Esophagus squamous epithelium (tissue), 5 donors: ENCODE measurements around the gene DCAKD. TPM values are rescaled to one million over a fixed set of nuclear protein-coding genes. Genes with fewer than 3 reads are reported as not detected.
A peak's percentile ranks its signal among the peaks of the same experiment; 100 is the strongest.

ENCODE experiments used
- DNase-seq: peaks from one replicate; lab custom pipeline; 2025; lab: John Stamatoyannopoulos, UW
- H3K27ac ChIP-seq, 4 donors: fragments of 200-600 bp; sonication (generic); one replicate each; pipeline ENCODE4 v1.5.1; 2016 to 2019; ENCODE audit warnings: mild to moderate bottlenecking in 1 of 4
- H3K27me3 ChIP-seq, 4 donors: fragments of 200-600 bp; sonication (generic); 1 replicate in 3 of 4; 2 replicates in 1 of 4; pipeline versions ENCODE4 v1.5.1 to v1.6.0; 2017 to 2021; ENCODE audit warnings: antibody characterized with exemption in 1 of 4
- H3K36me3 ChIP-seq, 3 donors: fragments of 200-600 bp; sonication (generic); one replicate each; pipeline ENCODE4 v1.5.1; 2016 to 2019
- H3K4me1 ChIP-seq, 3 donors: fragments of 200-600 bp; sonication (generic); one replicate each; pipeline ENCODE4 v1.5.1; 2017 to 2019
- H3K4me3 ChIP-seq, 4 donors: fragments of 200-600 bp; sonication (generic); 1 replicate in 3 of 4; 2 replicates in 1 of 4; pipeline ENCODE4 v1.5.1; 2016 to 2019; ENCODE audit warnings: mild to moderate bottlenecking in 2 of 4, moderate library complexity in 1 of 4
- H3K9me3 ChIP-seq, 3 donors: fragments of 200-600 bp; sonication (generic); one replicate each; pipeline ENCODE4 v1.5.1; 2016 to 2019
- POLR2A ChIP-seq, 4 donors: fragments of 450-650 bp; IDR thresholded peaks; one replicate each; pipeline ENCODE4 v1.6.1; 2017; ENCODE audit warnings: antibody characterized with exemption in 4 of 4, mild to moderate bottlenecking in 4 of 4, moderate library complexity in 3 of 4
- WGBS, 2 donors: methylation state at CpG; one replicate each; pipeline ENCODE4 v1.1.5; 2018; 5-methylcytosine and 5-hydroxymethylcytosine counted together
- intact Hi-C: fragments of 100-400 bp; cut with DNase I; formaldehyde crosslinking; loops from one replicate; pipeline ENCODE4 v1.15.0; 2022
- total RNA-seq, 4 donors: library from RNA; depleted of rRNA; stranded (reverse); fragments of >200 nt; gene quantifications; one replicate each; pipeline ENCODE4 v1.1.0, GENCODE V29; 2016
- TF ChIP-seq, protein P1 (sequence below), 6 experiments: fragments of 450-650 bp in 4 of 6; fragments of 200-600 bp in 2 of 6; sonication (generic) in 2 of 6; IDR thresholded peaks; one replicate each; pipeline ENCODE4 v1.5.1; 2016 to 2019; ENCODE audit warnings: antibody characterized with exemption in 6 of 6, mild to moderate bottlenecking in 4 of 6, moderate library complexity in 4 of 6
- donor health status: DM: yes; HTN: yes; CAD: no.

DCAKD gene
- total RNA-seq, 4 donors from 2014 or later: 23.8 to 44.1 (median 34.7) TPM

DNA sequence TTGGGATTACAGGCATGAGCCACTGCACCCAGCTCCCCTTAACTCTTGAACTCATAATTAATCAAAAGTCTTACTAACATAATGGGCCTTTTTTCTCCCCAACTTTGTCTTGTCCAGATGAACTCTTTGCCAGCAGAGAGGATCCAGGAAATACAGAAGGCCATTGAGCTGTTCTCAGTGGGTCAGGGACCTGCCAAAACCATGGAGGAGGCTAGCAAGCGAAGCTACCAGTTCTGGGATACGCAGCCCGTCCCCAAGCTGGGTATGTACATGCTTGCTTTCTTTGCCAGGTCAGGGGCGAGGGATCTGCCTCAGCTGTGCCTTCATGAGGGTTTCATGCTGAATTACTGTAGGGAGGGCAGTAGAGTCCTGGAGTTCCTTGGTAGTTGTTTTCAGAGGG lies 35.0 kb upstream of the DCAKD start:
- no peaks in the 10 kb centered on the region for H3K9me3 ChIP-seq
- no CpG with 5 or more reads among the region's 4 CpGs for WGBS, 2 donors
- H3K4me3 ChIP-seq: no peak overlapping the region
- no peaks in the 10 kb centered on the region for H3K27me3 ChIP-seq
- H3K36me3 ChIP-seq: peaks cover 16 to 100% (median 50%) of the 10 kb centered on the region in 3 donors
- TF ChIP-seq POLR2A (IDR thresholded peaks at IDR 0.05): no peak
- TF ChIP-seq, protein P1, sequence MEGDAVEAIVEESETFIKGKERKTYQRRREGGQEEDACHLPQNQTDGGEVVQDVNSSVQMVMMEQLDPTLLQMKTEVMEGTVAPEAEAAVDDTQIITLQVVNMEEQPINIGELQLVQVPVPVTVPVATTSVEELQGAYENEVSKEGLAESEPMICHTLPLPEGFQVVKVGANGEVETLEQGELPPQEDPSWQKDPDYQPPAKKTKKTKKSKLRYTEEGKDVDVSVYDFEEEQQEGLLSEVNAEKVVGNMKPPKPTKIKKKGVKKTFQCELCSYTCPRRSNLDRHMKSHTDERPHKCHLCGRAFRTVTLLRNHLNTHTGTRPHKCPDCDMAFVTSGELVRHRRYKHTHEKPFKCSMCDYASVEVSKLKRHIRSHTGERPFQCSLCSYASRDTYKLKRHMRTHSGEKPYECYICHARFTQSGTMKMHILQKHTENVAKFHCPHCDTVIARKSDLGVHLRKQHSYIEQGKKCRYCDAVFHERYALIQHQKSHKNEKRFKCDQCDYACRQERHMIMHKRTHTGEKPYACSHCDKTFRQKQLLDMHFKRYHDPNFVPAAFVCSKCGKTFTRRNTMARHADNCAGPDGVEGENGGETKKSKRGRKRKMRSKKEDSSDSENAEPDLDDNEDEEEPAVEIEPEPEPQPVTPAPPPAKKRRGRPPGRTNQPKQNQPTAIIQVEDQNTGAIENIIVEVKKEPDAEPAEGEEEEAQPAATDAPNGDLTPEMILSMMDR (IDR thresholded peaks at IDR 0.05): no peak
- peak overlapping the region; percentile 81 to 89 (median 86) for H3K27ac ChIP-seq
- intact Hi-C loops: no loop called here
- DNase-seq: no peak
- H3K4me1 ChIP-seq: peaks cover 10 to 44% (median 20%) of the 10 kb centered on the region in 3 donors

DNA sequence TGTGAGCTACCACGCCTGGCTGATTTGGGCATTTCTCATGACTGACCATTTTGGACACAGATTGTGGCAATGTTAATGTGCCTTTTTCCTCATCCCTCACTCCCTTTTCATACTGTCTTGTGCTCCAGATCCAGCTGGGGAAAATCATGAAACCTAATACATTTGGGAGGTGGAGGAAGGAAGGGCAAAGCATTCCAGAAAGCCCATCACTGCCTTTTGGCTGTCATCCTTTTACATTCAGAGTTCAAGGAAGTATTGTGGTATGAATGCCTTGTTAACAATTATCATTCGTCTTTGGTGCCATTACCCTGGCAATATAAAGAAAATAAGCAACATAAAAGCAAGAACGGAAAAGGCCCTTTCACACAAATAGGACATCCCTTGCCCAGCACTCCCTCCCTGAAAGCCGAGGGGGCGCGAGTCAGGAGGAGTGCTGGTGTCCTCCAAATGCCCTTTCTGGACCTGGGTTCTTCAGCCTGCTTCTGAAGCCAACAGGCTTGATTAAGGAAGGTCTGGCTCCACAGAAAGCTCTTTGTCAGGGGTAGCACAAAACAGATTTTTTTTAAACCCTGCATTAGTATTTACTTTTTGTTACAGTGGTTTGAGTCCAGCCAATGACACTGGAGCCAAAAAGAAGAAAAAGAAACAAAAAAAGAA lies 29.7 kb upstream of the DCAKD start:
- peak overlapping the region in 3 of 4 donors; percentile 28 to 65 (median 31) for H3K27ac ChIP-seq
- peaks cover 14 to 65% (median 41%) of the 10 kb centered on the region in 3 donors for H3K36me3 ChIP-seq
- 66 to 87% methylated on average over 6 of the region's 6 CpGs for WGBS, 2 donors
- no peaks in the 10 kb centered on the region for H3K27me3 ChIP-seq
- TF ChIP-seq POLR2A (IDR thresholded peaks at IDR 0.05): no peak
- TF ChIP-seq, protein P1 (IDR thresholded peaks at IDR 0.05): no peak
- H3K4me3 ChIP-seq: no peak overlapping the region
- intact Hi-C loops: no loop called here
- H3K9me3 ChIP-seq: no peaks in the 10 kb centered on the region
- DNase-seq: no peak
- peaks cover 4 to 54% (median 15%) of the 10 kb centered on the region in 3 donors for H3K4me1 ChIP-seq

DNA sequence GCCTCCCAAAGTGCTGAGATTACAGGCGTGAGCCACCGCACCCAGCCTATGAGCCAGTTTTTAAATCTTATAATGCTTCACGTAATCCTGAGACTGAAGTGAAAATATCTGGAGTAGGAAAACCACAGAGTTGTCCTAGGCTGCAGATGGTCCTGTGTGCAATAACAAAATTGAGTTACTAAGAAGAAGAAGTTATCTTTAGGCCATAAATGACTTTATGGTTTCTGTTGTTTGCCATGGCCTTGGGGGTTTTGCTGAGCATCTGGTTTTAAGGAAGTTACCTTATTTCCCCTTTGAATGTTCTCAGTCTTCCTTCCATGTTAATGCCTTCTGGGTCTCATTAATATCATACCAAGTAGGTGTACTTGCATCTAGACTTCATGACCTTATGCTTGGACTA lies 26.2 kb upstream of the DCAKD start:
- no peak for DNase-seq
- no peak for TF ChIP-seq POLR2A (IDR thresholded peaks at IDR 0.05)
- TF ChIP-seq, protein P1 (IDR thresholded peaks at IDR 0.05): no peak
- Histone ChIP-seq H3K9me3 (no peaks in the 10 kb centered on the region), H3K27me3 (no peaks in the 10 kb centered on the region), H3K36me3 (peaks cover 10 to 49% (median 14%) of the 10 kb centered on the region in 3 donors), H3K27ac (peak overlapping the region in 3 of 4 donors; percentile 70 to 89 (median 87)), H3K4me3 (no peak overlapping the region), H3K4me1 (peaks cover 15 to 87% (median 44%) of the 10 kb centered on the region in 3 donors)
- 56 to 70% methylated on average over 2 to 3 of the region's 3 CpGs for WGBS, 2 donors
- intact Hi-C loops: no loop called here

DNA sequence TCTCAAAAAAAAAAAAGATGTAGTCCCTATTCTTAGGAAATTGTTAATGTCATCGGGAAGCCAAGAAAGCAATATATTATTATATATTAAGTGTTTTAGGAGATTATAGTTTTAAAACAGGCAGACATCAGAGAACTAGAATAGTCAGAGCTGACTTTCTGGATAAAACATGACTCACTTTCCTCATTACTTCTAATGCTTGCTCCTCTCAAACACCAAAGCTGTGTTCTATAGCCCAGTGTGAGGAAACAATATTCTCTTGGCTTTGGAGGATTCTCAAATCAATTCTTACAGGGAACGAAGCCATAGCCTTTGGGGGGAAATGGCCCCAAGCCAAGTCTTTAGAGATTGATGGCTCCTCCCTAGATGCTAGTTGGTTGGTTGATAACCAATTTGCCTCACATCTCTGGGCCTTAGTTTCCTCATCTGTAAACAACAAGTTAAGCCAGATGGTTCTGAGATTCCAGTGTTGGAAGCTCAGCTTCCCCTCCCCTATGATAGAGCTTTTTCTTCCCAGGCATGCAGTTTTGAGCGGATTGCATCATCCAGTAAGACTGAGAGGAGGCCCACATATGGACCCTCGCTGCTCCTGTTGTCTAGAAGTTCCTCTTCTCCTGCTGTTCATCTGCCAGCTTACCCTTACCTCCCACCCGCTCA lies 22.1 kb upstream of the DCAKD start:
- Histone ChIP-seq H3K4me1 (peaks cover 16 to 88% (median 47%) of the 10 kb centered on the region in 3 donors), H3K27me3 (no peaks in the 10 kb centered on the region), H3K4me3 (no peak overlapping the region), H3K36me3 (peaks cover 0 to 56% (median 0%) of the 10 kb centered on the region in 3 donors), H3K9me3 (no peaks in the 10 kb centered on the region), H3K27ac (peak overlapping the region; percentile 68 to 89 (median 87))
- intact Hi-C loops: no loop called here
- WGBS, 2 donors: 50 to 70% methylated on average over 5 of the region's 5 CpGs
- no peak for TF ChIP-seq POLR2A (IDR thresholded peaks at IDR 0.05)
- TF ChIP-seq, protein P1 (IDR thresholded peaks at IDR 0.05): no peak
- no peak for DNase-seq

DNA sequence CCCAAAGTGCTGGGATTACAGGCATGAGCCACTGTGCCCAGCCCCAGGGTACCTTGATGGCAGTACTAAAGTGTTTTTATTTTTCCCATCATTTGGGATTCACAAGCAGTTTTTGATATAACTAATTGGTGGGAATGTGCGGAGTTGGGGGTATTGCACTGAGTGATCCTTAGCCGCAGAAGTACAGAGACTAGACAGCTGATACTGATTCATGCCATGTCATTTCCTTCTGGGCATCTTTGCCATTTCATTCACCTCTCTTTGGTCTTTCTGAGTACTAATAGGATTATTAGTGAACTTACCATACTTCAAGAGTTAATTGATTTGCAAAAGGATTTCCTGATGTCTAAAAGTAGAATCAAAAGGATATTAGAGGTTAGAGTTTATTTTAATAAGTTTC lies 19.4 kb upstream of the DCAKD start:
- DNase-seq: no peak
- Histone ChIP-seq H3K27ac (peak overlapping the region in 3 of 4 donors; percentile 28 to 89 (median 73)), H3K36me3 (peaks cover 0 to 67% (median 0%) of the 10 kb centered on the region in 3 donors), H3K4me3 (no peak overlapping the region), H3K9me3 (no peaks in the 10 kb centered on the region), H3K27me3 (no peaks in the 10 kb centered on the region), H3K4me1 (peaks cover 14 to 81% (median 29%) of the 10 kb centered on the region in 3 donors)
- TF ChIP-seq, protein P1 (IDR thresholded peaks at IDR 0.05): no peak
- no peak for TF ChIP-seq POLR2A (IDR thresholded peaks at IDR 0.05)
- intact Hi-C loops: no loop called here
- WGBS, 2 donors: 80 to 82% methylated on average over 2 of the region's 2 CpGs
